HUES48 (cell line): ENCODE measurements around the gene PROM2.

Source experiments
- H3K27ac ChIP-seq: one replicate; pipeline ENCODE4 v1.7.0; 2013; ENCODE audit warnings: low read depth, low read length, inconsistent platforms
- H3K27me3 ChIP-seq: 2 replicates; pipeline ENCODE4 v1.6.1; 2013; ENCODE audit warnings: mild to moderate bottlenecking, low read length; ENCODE audit not compliant: control insufficient read depth, insufficient read depth
- H3K36me3 ChIP-seq: 2 replicates; pipeline ENCODE4 v1.6.1; 2013; ENCODE audit warnings: low read length; ENCODE audit not compliant: control insufficient read depth, insufficient read depth
- H3K4me1 ChIP-seq: 2 replicates; pipeline ENCODE4 v1.6.1; 2013; ENCODE audit warnings: mild to moderate bottlenecking, low read length; ENCODE audit not compliant: control insufficient read depth, insufficient read depth
- H3K4me3 ChIP-seq: 2 replicates; pipeline ENCODE4 v1.5.1; 2013; ENCODE audit warnings: mild to moderate bottlenecking, low read depth, low read length
- H3K9ac ChIP-seq: 2 replicates; pipeline ENCODE4 v1.6.1; 2013; ENCODE audit warnings: mild to moderate bottlenecking, low read depth, low read length, moderate library complexity
- H3K9me3 ChIP-seq: 2 replicates; pipeline ENCODE4 v1.6.1; 2013; ENCODE audit warnings: low read length; ENCODE audit not compliant: control insufficient read depth, insufficient read depth

Gene PROM2

DNA sequence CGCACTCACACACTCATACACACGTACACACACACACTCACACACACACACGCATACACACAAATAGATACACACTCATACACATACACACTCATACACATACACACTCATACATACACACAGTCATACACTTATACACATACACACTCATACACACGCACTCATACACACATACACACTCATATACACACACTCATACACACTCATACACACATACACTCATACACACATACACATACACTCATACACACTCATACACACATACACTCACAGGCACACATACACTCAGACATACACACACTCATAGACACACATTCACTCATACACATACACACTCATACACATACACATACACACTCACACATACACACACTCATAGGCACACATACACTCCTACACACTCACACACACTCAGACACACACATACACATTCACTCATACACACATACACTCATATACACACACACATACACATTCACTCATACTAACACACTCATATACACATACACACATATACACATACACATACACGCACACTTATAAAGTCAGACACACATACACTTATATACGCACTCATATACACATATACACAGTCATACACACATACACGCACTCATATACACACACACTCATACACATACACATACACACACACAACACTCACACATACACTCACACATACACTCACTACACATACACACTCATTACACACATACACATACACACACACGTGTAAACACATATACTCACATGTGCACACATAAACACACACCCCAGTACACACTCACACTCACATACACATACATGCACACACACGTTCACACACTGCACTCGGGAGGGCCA is 51.6 kb downstream of the PROM2 start:
- Histone ChIP-seq H3K27ac (no peak overlapping the region), H3K36me3 (no peaks in the 10 kb centered on the region), H3K9me3 (no peaks in the 10 kb centered on the region), H3K27me3 (no peaks in the 10 kb centered on the region), H3K9ac (no peak overlapping the region), H3K4me1 (no peaks in the 10 kb centered on the region), H3K4me3 (no peak overlapping the region)

DNA sequence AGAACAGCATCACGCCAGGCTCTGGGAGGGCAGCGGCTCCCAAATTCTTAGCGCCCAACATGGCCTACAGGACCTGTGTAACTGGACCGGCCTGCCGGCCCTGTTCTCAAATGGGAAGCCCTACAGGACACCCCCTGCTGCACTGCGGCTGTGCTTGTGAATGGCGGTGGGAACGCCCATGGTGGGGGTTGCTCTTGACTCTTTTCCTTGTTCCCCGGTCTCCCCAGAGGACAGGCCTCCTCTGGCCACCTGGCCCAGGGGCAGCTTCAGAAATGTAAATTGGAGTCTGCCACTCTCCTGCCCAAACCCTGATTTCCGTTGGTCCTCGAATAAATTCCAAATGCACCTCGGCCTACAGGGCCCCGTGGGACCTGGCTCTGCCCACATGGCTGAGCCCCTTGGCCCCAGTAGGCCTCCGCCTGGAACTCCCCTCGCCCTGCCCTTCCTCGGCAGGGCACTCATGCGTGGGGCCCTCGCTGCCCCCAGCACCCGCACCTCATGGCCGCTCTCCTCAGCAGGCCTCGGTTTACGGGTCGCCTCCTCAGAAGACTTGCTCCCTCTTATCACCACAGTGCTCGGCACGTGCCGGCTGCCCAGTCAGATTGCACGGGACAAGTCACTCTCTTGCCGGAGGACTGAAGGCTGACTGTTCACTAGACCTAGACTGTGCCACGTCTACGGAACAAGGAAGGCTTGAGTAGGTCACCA is 52.3 kb downstream of the PROM2 start:
- Histone ChIP-seq H3K9ac (no peak overlapping the region), H3K27me3 (no peaks in the 10 kb centered on the region), H3K27ac (no peak overlapping the region), H3K4me1 (no peaks in the 10 kb centered on the region), H3K36me3 (no peaks in the 10 kb centered on the region), H3K4me3 (no peak overlapping the region), H3K9me3 (no peaks in the 10 kb centered on the region)

DNA sequence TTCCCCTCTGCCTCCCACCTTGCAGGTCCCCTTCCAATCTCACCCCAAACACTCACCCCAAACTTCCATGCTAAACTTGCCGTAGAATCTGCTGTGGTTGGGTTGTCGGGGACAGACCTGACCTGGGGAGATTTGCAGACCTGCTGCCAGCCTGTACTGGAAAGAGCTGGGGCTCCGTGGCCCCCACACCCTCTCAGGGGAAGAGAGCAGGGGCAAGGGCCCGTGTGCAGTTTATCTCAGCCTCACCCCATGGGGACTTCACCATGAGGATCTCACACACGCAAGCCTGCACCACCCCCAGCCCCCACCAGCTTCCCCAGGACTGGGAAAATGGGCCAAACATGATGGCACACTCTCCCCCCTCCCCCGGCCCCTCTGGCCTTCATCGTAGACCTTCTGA is 53.6 kb downstream of the PROM2 start:
- H3K27ac ChIP-seq: no peak overlapping the region
- H3K9me3 ChIP-seq: no peaks in the 10 kb centered on the region
- H3K4me3 ChIP-seq: no peak overlapping the region
- H3K36me3 ChIP-seq: no peaks in the 10 kb centered on the region
- H3K4me1 ChIP-seq: no peaks in the 10 kb centered on the region
- no peaks in the 10 kb centered on the region for H3K27me3 ChIP-seq
- H3K9ac ChIP-seq: no peak overlapping the region

DNA sequence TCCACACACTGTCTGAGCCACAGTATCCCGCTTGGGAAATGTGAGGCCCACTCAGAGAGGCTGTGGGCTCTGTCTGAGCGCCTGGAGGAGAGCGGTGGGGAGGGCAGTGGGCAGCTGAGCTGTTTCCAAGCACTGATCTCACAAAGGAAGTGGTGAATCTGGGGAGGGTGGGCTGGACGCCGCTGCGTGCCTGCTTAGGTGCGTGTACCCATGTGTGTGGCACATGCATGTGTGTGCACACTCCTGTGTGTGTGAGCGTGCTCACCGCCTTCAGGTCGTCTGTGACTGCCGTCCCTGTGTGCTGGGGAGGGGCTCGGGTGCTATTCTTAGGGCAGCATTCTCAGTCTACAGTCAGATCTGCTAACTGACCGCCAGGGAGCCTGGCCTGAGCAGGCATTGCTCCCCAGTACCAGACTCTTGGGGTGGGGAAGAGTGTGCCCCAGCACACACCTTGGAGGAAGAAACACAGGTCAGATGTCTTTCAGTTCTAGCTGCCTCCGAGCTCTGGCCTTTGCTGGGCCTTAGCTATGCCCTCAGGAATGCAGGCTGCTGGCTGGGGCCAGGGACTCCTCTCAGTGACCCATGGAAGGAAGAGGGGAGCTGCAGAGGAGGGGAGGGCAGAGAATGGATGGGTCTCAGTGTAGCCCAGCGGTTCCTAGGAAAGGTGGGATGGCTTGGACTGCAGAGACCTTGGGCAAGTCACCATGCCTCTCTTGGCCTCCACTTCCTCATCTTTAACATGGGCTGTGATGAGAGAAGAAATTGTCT is 54.3 kb downstream of the PROM2 start:
- no peaks in the 10 kb centered on the region for H3K27me3 ChIP-seq
- no peaks in the 10 kb centered on the region for H3K9me3 ChIP-seq
- H3K4me1 ChIP-seq: no peaks in the 10 kb centered on the region
- no peaks in the 10 kb centered on the region for H3K36me3 ChIP-seq
- no peak overlapping the region for H3K27ac ChIP-seq
- H3K4me3 ChIP-seq: no peak overlapping the region
- H3K9ac ChIP-seq: no peak overlapping the region

DNA sequence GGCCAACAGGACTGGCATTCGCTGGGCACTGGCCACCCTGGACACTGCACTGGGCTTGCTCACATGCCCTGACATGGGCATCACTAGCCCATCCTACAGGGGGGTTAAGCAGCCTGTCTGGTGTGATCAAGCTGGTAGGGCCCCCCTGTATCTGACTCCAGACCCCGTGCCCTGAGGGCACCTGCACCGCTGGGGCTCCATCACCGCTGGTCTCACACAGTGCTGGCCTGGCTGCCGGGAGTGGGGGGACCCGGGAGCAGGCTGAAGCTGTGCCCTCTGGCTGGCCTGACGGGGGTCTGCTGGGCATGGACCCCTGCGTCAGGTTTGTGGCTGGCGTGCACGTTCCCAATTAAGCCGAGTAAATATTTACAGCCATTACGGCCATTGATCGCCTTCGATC is 55.2 kb downstream of the PROM2 start:
- Histone ChIP-seq H3K4me1 (no peaks in the 10 kb centered on the region), H3K9ac (no peak overlapping the region), H3K27me3 (no peaks in the 10 kb centered on the region), H3K36me3 (no peaks in the 10 kb centered on the region), H3K27ac (no peak overlapping the region), H3K9me3 (no peaks in the 10 kb centered on the region), H3K4me3 (no peak overlapping the region)

DNA sequence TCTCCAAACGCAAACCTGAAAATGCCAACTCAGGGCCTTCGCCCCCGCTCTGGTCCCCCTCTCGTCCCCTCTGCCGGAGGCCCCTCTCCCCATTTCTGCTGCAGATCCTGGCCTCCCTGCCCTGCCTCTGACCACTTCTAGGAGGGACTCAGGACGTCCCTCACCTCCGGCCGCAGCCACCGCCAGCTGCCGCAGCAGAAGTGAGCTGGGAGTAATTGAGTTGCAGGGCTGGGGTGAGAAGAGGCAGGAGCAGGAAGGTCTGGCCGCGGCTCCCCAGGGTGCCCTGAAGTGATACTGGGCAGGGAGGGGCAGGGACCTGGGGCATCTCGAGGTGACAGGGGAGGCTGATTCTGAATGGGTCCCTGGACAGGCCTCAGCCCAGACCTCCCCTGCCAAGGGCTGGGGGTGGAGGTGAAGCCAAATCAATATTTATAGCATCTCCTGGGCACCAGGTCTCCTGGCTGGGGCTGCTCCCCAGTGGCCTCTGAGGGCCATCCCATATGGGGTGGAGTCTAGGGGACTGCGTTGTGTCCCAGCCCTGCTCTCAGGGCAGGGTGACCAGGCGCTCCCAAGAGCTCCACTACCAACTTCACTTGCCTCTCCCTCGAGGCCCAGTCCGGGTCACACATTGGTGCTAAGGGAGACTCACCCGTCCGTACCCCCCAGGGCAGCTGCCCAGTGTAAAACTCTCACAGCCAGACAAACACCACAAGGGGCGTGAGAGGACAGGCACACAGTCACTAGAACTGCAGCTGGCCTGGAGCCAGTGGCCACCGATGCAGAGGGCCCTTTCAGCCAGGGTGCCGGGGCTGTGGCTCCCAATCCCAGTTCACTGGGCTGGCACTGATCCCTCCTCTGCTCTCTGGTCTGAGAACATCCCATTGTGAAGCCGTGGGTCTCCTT is 55.9 kb downstream of the PROM2 start:
- no peak overlapping the region for H3K4me3 ChIP-seq
- H3K9ac ChIP-seq: no peak overlapping the region
- no peaks in the 10 kb centered on the region for H3K36me3 ChIP-seq
- no peaks in the 10 kb centered on the region for H3K9me3 ChIP-seq
- H3K27ac ChIP-seq: no peak overlapping the region
- H3K4me1 ChIP-seq: no peaks in the 10 kb centered on the region
- no peaks in the 10 kb centered on the region for H3K27me3 ChIP-seq

DNA sequence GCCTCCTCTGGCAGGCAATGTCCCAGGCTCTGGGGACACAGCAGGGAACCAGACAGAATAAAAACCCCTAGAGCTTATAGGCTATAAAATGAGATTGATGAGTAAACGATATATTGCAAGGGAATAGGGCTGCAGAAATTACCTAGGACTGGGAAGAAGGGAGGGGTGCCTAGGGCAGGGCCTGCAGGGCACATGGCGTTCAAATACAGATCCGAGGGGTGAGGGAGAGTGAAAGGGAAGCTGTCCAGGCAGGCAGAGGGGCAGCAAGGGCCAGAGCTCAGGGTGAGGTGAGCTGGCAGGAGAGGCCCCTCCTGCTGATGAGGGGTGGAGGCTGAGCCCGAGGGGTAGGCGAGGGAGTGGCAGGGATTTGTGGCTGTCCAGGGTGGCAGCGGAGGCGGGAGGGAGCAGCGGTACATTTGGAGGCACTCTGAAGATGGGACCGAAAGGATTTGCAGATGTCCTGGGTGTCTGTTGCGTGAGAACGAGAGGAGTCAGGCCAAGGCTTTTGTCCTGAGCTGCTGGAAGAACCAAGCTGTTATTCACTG is 56.6 kb downstream of the PROM2 start:
- H3K4me1 ChIP-seq: no peaks in the 10 kb centered on the region
- H3K9ac ChIP-seq: no peak overlapping the region
- H3K27ac ChIP-seq: no peak overlapping the region
- no peak overlapping the region for H3K4me3 ChIP-seq
- H3K9me3 ChIP-seq: no peaks in the 10 kb centered on the region
- H3K36me3 ChIP-seq: no peaks in the 10 kb centered on the region
- no peaks in the 10 kb centered on the region for H3K27me3 ChIP-seq

DNA sequence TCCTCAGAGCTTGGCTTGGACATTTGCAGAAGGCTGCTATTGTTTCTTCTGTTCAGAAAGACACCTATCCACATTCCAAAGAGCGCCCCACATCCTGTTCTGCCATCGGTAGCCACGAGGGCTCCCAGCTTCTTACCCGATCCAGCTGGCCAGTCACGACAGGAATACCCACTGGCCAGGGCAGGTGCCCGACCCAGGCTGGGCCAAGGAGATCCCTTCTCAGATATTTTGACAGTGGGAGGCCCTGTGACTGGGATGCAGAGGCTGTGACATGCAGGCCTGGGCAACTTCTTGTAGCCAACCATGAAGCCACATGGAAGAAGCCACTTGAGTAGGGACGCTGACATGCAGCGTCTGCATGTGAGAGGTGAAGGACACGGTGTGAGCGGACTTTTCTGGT is 57.4 kb downstream of the PROM2 start:
- Histone ChIP-seq H3K36me3 (no peaks in the 10 kb centered on the region), H3K4me1 (no peaks in the 10 kb centered on the region), H3K9me3 (no peaks in the 10 kb centered on the region), H3K27me3 (no peaks in the 10 kb centered on the region), H3K9ac (no peak overlapping the region), H3K27ac (no peak overlapping the region), H3K4me3 (no peak overlapping the region)

DNA sequence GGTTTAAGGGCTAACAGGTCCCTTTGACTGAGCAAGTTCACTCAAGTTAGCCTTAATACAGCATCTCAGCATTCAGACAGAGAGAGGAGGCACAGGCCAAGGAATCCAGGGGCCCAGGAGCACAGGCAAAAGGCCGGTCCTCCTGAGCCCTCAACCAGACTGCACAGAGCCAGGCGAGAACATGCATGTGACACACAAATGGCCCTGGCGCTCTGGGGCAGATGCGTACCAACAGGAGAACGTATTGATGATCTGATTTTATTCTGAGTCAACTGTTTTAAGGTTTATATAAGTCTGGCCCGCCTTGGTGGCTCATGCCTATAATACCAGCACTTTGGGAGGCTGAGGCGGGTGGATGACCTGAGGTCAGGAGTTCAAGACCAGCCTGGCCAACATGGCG is 57.8 kb downstream of the PROM2 start:
- H3K27ac ChIP-seq: no peak overlapping the region
- no peak overlapping the region for H3K4me3 ChIP-seq
- H3K9ac ChIP-seq: no peak overlapping the region

DNA sequence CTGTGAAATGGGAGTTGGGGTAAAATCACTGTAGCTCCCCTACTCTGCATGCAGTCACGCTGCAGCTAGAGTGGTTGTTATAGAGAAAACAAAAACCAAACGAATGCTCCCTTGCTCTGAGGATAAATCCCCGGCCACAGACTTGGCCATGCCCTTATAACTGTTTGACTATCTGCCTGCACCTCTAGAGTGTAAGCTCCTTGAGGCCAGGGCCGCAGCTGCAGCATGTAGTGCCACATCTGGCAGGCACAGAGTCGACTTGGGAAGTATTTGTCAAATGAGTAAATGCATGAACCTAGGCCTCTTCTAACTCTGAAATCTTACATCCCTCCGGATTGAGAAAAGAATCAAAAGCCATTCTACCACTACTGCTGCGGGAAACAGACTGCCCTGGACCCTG is 58.8 kb downstream of the PROM2 start:
- Histone ChIP-seq H3K27ac (no peak overlapping the region), H3K4me1 (no peaks in the 10 kb centered on the region), H3K27me3 (no peaks in the 10 kb centered on the region; the same call in 1 of the 2 replicates), H3K4me3 (no peak overlapping the region), H3K36me3 (no peaks in the 10 kb centered on the region), H3K9me3 (no peaks in the 10 kb centered on the region), H3K9ac (no peak overlapping the region)

More for the DNA sequence above, 57.8 kb downstream of the PROM2 start:
- Histone ChIP-seq H3K36me3 (no peaks in the 10 kb centered on the region), H3K27me3 (no peaks in the 10 kb centered on the region), H3K9me3 (no peaks in the 10 kb centered on the region), H3K4me1 (no peaks in the 10 kb centered on the region)
